ENCODE results near the gene CETN1. TPM values are rescaled to one million over a fixed set of nuclear protein-coding genes. Genes with fewer than 3 reads are reported as not detected.

CETN1 gene
- total RNA-seq = not detected

- Mint-ChIP-seq H3K9me3 (no peaks in the 10 kb centered on the region), H3K4me3 (no peak within 1 kb of the TSS), H3K27me3 (peaks cover 3% of the 10 kb centered on the region), H3K27ac (no peak within 1 kb of the TSS), H3K4me1 (no peaks in the 10 kb centered on the region), H3K36me3 (no peaks in the 10 kb centered on the region)
- POLR2A ChIA-PET = no interaction called here
- DNase-seq (no peak), ATAC-seq (ENCODE audit: low read depth) (no peak)
Measured at GRCh38 chr18:580154-580553, at the start of gene CETN1. TSS of gene CETN1 (plus strand) at chr18:580380. CDS start at chr18:580409, 29 bp downstream.

- POLR2A ChIA-PET = no interaction called here
- ATAC-seq (ENCODE audit: low read depth) (no peak), DNase-seq (no peak)
- no peaks in the 10 kb centered on the region for H3K9me3 Mint-ChIP-seq
- no peak overlapping the region for H3K4me3 Mint-ChIP-seq
- no peak overlapping the region for H3K27ac Mint-ChIP-seq
- no peaks in the 10 kb centered on the region for H3K4me1 Mint-ChIP-seq
- H3K36me3 Mint-ChIP-seq = no peaks in the 10 kb centered on the region
- peaks cover 5% of the 10 kb centered on the region for H3K27me3 Mint-ChIP-seq
Measured at GRCh38 chr18:532018-532417, 48.2 kb upstream of the CETN1 start.

- POLR2A ChIA-PET = no interaction called here
- Mint-ChIP-seq H3K36me3 (no peaks in the 10 kb centered on the region), H3K27ac (no peak overlapping the region), H3K4me1 (no peaks in the 10 kb centered on the region), H3K9me3 (no peaks in the 10 kb centered on the region), H3K4me3 (no peak overlapping the region), H3K27me3 (peaks cover 5% of the 10 kb centered on the region)
- no peak for ATAC-seq (ENCODE audit: low read depth)
- no peak for DNase-seq
Measured at GRCh38 chr18:532632-533031, 47.5 kb upstream of the CETN1 start.

- Mint-ChIP-seq H3K9me3 (no peaks in the 10 kb centered on the region), H3K4me3 (no peak overlapping the region), H3K27me3 (peaks cover 5% of the 10 kb centered on the region), H3K36me3 (no peaks in the 10 kb centered on the region), H3K27ac (no peak overlapping the region), H3K4me1 (no peaks in the 10 kb centered on the region)
- POLR2A ChIA-PET = no interaction called here
- DNase-seq (no peak), ATAC-seq (ENCODE audit: low read depth) (no peak)
Measured at GRCh38 chr18:533995-534601, 46.1 kb upstream of the CETN1 start.

GRCh38 chr18:543447-544078 is 36.6 kb upstream of the CETN1 start:
- DNase-seq = no peak
- no peak for ATAC-seq (ENCODE audit: low read depth)

GRCh38 chr18:549967-550366 is 30.2 kb upstream of the CETN1 start:
- Mint-ChIP-seq H3K4me3 (no peak overlapping the region), H3K4me1 (no peaks in the 10 kb centered on the region)
- POLR2A ChIA-PET = no interaction called here

More at GRCh38 chr18:543447-544078, 36.6 kb upstream of the CETN1 start:
- Mint-ChIP-seq H3K4me3 (no peak overlapping the region), H3K9me3 (no peaks in the 10 kb centered on the region), H3K4me1 (no peaks in the 10 kb centered on the region), H3K27me3 (no peaks in the 10 kb centered on the region), H3K27ac (no peak overlapping the region), H3K36me3 (no peaks in the 10 kb centered on the region)
- POLR2A ChIA-PET = no interaction called here

GRCh38 chr18:551404-552061 is 28.6 kb upstream of the CETN1 start:
- Mint-ChIP-seq H3K27ac (no peak overlapping the region), H3K27me3 (peaks cover 3% of the 10 kb centered on the region), H3K4me3 (no peak overlapping the region), H3K4me1 (no peaks in the 10 kb centered on the region), H3K9me3 (no peaks in the 10 kb centered on the region), H3K36me3 (no peaks in the 10 kb centered on the region)
- ATAC-seq (ENCODE audit: low read depth) = no peak
- DNase-seq = no peak
- POLR2A ChIA-PET = no interaction called here

More at GRCh38 chr18:549967-550366, 30.2 kb upstream of the CETN1 start:
- Mint-ChIP-seq H3K27ac (no peak overlapping the region), H3K36me3 (no peaks in the 10 kb centered on the region), H3K27me3 (no peaks in the 10 kb centered on the region), H3K9me3 (no peaks in the 10 kb centered on the region)
- no peak for ATAC-seq (ENCODE audit: low read depth)
- DNase-seq = no peak

GRCh38 chr18:555705-556457 is 24.3 kb upstream of the CETN1 start:
- ATAC-seq (ENCODE audit: low read depth) (no peak), DNase-seq (no peak)
- Mint-ChIP-seq H3K27ac (no peak overlapping the region), H3K36me3 (no peaks in the 10 kb centered on the region), H3K4me1 (no peaks in the 10 kb centered on the region), H3K27me3 (peaks cover 3% of the 10 kb centered on the region), H3K9me3 (no peaks in the 10 kb centered on the region), H3K4me3 (no peak overlapping the region)
- POLR2A ChIA-PET = no interaction called here

- DNase-seq (no peak), ATAC-seq (ENCODE audit: low read depth) (no peak)
- H3K9me3 Mint-ChIP-seq = no peaks in the 10 kb centered on the region
- H3K27me3 Mint-ChIP-seq = peaks cover 6% of the 10 kb centered on the region
- H3K4me1 Mint-ChIP-seq = no peaks in the 10 kb centered on the region
- POLR2A ChIA-PET = no interaction called here
- no peak overlapping the region for H3K4me3 Mint-ChIP-seq
- no peak overlapping the region for H3K27ac Mint-ChIP-seq
- H3K36me3 Mint-ChIP-seq = no peaks in the 10 kb centered on the region
Measured at GRCh38 chr18:564708-565561, 15.2 kb upstream of the CETN1 start.

- DNase-seq = no peak
Measured at GRCh38 chr18:565562-566061, 14.6 kb upstream of the CETN1 start.

GRCh38 chr18:567122-567521 is 13.1 kb upstream of the CETN1 start:
- Mint-ChIP-seq H3K4me3 (no peak overlapping the region), H3K27ac (no peak overlapping the region), H3K27me3 (peaks cover 6% of the 10 kb centered on the region), H3K9me3 (no peaks in the 10 kb centered on the region), H3K36me3 (no peaks in the 10 kb centered on the region), H3K4me1 (no peaks in the 10 kb centered on the region)
- DNase-seq = no peak
- POLR2A ChIA-PET = no interaction called here
- no peak for ATAC-seq (ENCODE audit: low read depth)

More at GRCh38 chr18:565562-566061, 14.6 kb upstream of the CETN1 start:
- Mint-ChIP-seq H3K4me1 (no peaks in the 10 kb centered on the region), H3K27ac (no peak overlapping the region), H3K9me3 (no peaks in the 10 kb centered on the region), H3K4me3 (no peak overlapping the region), H3K27me3 (peaks cover 6% of the 10 kb centered on the region), H3K36me3 (no peaks in the 10 kb centered on the region)
- no peak for ATAC-seq (ENCODE audit: low read depth)
- POLR2A ChIA-PET = no interaction called here

- DNase-seq (no peak), ATAC-seq (ENCODE audit: low read depth) (no peak)
- POLR2A ChIA-PET = no interaction called here
- H3K27ac Mint-ChIP-seq = no peak overlapping the region
- H3K4me3 Mint-ChIP-seq = no peak overlapping the region
- H3K9me3 Mint-ChIP-seq = no peaks in the 10 kb centered on the region
- peaks cover 8% of the 10 kb centered on the region for H3K27me3 Mint-ChIP-seq
- H3K4me1 Mint-ChIP-seq = no peaks in the 10 kb centered on the region
- H3K36me3 Mint-ChIP-seq = no peaks in the 10 kb centered on the region
Measured at GRCh38 chr18:568731-569130, 11.4 kb upstream of the CETN1 start.

GRCh38 chr18:570256-570655 is 9.9 kb upstream of the CETN1 start:
- H3K27me3 Mint-ChIP-seq = peaks cover 9% of the 10 kb centered on the region
- no peak overlapping the region for H3K27ac Mint-ChIP-seq
- ATAC-seq (ENCODE audit: low read depth) (no peak), DNase-seq (no peak)
- H3K36me3 Mint-ChIP-seq = no peaks in the 10 kb centered on the region
- POLR2A ChIA-PET = no interaction called here
- H3K4me3 Mint-ChIP-seq = no peak overlapping the region
- H3K4me1 Mint-ChIP-seq = no peaks in the 10 kb centered on the region
- no peaks in the 10 kb centered on the region for H3K9me3 Mint-ChIP-seq

All from activated naive CD8-positive, alpha-beta T cell treated with anti-CD3 and anti-CD28 coated beads, Interleukin-2, amount 10 ng/mL, durations not matched to agents 7 days and 5 days (primary cell).